ENCODE results near the gene TRIM46.

Gene TRIM46

DNA sequence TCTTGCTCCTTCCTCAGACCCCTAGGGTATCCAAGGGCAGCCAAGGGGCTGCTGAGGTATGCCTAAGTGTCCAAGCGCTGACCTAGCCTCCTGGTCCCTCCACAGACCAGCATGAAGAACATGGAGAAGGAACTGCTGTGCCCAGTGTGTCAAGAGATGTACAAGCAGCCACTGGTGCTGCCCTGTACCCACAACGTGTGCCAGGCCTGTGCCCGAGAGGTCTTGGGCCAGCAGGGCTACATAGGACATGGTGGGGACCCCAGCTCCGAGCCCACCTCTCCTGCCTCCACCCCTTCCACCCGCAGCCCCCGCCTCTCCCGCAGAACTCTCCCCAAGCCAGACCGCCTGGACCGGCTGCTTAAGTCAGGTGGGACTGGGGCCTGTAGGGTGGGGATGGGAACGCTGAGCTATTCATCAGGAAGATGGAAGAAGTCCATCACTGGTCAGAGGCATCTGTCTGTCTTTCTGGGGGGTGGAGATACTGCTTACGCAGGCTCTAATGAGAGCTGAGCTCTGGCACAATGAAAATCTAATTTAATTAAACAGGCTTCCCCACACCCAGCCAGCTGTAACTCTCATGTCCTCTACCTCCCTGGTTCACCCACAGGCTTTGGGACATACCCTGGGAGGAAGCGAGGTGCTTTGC is 1.8 kb downstream of the TRIM46 start:
- Histone ChIP-seq H3K9me3 (ENCODE audit: severe bottlenecking) (no peaks in the 10 kb centered on the region), H3K27ac (no peak overlapping the region), H3K4me3 (ENCODE audit: low read depth, low read length) (no peak overlapping the region), H3K27me3 (ENCODE audit: insufficient read depth, low read depth, severe bottlenecking) (no peaks in the 10 kb centered on the region), H3K36me3 (peaks cover 33% of the 10 kb centered on the region)
- peak; percentile 21 for DNase-seq
- TF ChIP-seq, protein P1, sequence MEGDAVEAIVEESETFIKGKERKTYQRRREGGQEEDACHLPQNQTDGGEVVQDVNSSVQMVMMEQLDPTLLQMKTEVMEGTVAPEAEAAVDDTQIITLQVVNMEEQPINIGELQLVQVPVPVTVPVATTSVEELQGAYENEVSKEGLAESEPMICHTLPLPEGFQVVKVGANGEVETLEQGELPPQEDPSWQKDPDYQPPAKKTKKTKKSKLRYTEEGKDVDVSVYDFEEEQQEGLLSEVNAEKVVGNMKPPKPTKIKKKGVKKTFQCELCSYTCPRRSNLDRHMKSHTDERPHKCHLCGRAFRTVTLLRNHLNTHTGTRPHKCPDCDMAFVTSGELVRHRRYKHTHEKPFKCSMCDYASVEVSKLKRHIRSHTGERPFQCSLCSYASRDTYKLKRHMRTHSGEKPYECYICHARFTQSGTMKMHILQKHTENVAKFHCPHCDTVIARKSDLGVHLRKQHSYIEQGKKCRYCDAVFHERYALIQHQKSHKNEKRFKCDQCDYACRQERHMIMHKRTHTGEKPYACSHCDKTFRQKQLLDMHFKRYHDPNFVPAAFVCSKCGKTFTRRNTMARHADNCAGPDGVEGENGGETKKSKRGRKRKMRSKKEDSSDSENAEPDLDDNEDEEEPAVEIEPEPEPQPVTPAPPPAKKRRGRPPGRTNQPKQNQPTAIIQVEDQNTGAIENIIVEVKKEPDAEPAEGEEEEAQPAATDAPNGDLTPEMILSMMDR (IDR thresholded peaks at IDR 0.05; ENCODE audit: low read depth, low read length): no peak

DNA sequence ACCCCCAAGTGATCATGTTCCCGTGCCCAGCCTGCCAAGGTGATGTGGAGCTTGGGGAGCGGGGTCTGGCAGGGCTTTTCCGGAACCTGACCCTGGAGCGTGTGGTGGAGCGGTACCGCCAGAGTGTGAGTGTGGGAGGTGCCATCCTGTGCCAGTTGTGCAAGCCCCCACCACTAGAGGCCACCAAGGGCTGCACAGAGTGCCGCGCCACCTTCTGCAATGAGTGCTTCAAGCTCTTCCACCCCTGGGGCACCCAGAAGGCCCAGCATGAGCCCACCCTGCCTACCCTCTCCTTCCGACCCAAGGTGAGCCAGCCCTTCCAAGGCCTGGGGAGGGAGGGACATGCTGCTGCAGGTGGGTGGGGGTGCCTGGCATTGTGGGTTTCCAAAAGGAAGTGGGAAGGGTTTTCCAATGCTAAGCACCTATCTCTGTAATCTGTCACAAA is 2.3 kb downstream of the TRIM46 start:
- Histone ChIP-seq H3K4me3 (ENCODE audit: low read depth, low read length) (no peak overlapping the region), H3K36me3 (peaks cover 33% of the 10 kb centered on the region), H3K9me3 (ENCODE audit: severe bottlenecking) (no peaks in the 10 kb centered on the region), H3K27me3 (ENCODE audit: insufficient read depth, low read depth, severe bottlenecking) (no peaks in the 10 kb centered on the region), H3K27ac (no peak overlapping the region)
- TF ChIP-seq, protein P1 (IDR thresholded peaks at IDR 0.05; ENCODE audit: low read depth, low read length): peak; percentile 52
- peak; percentile 43 for DNase-seq

DNA sequence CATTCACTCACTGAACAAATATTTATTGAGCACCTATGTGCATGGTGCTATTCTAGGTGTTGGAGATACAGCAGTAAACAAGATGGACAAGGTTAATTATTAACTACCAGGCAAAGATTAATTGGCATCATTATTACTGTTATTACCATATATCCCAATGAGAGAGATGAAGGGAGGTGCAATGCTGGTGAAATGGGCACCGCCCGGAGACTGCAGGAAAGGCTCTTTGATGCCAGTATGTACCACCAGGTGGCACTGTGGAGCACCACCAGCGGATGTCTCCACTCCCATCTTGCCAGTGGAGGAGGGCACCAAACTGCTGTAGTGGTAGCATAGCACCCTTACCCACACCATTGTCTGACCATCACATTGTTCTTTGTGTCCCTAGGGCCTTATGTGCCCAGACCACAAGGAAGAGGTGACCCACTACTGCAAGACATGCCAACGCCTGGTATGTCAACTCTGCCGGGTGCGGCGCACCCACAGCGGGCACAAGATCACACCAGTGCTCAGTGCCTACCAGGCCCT is 3.0 kb downstream of the TRIM46 start:
- DNase-seq: peak; percentile 94
- no peak overlapping the region for H3K27ac ChIP-seq
- no peak overlapping the region for H3K4me3 ChIP-seq (ENCODE audit: low read depth, low read length)
- H3K9me3 ChIP-seq (ENCODE audit: severe bottlenecking): no peaks in the 10 kb centered on the region
- TF ChIP-seq, protein P1 (IDR thresholded peaks at IDR 0.05; ENCODE audit: low read depth, low read length): peak; percentile 100
- H3K27me3 ChIP-seq (ENCODE audit: insufficient read depth, low read depth, severe bottlenecking): no peaks in the 10 kb centered on the region
- peaks cover 32% of the 10 kb centered on the region for H3K36me3 ChIP-seq

DNA sequence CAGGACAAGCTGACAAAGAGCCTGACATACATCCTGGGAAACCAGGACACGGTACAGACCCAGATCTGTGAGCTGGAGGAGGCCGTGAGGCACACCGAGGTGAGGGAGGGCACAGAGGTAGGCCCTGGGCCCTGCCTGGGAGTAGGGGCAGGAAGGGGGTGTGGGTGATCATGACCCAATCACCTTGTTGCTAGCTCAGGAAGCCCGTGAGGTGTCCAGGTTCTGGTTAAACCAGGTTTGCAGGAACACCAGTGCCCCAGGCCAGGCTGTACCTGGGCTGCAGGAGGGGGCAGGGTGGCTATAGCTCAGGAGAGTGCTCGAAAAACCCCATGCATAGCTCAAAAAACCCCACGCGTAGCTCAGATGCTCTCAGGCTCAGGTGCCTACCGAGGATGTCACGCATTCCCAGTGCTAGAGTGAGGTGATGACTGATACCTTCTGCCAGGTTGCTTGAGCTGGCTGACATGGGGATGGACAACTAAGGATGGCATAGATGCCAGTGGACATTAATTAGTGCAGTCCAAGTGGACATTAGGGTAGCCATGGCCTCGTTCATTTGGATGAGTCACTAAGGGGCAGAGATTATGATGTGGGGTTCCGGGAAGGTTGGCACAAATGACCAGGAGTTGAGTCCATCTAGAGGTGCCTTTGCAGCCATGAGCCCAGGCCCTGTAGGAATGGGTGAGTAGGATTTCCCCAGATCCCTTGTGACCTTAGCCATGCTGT is 3.7 kb downstream of the TRIM46 start:
- H3K36me3 ChIP-seq: peaks cover 30% of the 10 kb centered on the region
- no peaks in the 10 kb centered on the region for H3K27me3 ChIP-seq (ENCODE audit: insufficient read depth, low read depth, severe bottlenecking)
- peak; percentile 11 for DNase-seq
- no peaks in the 10 kb centered on the region for H3K9me3 ChIP-seq (ENCODE audit: severe bottlenecking)
- TF ChIP-seq, protein P1 (IDR thresholded peaks at IDR 0.05; ENCODE audit: low read depth, low read length): no peak
- H3K27ac ChIP-seq: no peak overlapping the region
- no peak overlapping the region for H3K4me3 ChIP-seq (ENCODE audit: low read depth, low read length)

DNA sequence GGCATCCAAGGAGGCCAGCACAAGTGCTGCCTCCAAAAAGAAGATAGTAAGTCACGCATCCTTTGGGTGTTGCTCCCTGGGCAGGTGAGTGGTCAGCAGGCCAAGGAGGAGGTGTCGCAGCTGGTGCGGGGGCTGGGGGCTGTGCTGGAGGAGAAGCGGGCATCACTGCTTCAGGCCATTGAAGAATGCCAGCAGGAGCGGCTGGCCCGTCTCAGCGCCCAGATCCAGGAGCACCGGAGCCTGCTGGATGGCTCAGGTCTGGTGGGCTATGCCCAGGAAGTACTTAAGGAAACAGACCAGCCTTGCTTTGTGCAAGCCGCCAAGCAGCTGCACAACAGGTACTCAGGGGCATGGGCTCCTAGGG is 4.3 kb downstream of the TRIM46 start:
- Histone ChIP-seq H3K36me3 (peaks cover 30% of the 10 kb centered on the region), H3K27ac (no peak overlapping the region), H3K27me3 (ENCODE audit: insufficient read depth, low read depth, severe bottlenecking) (no peaks in the 10 kb centered on the region), H3K4me3 (ENCODE audit: low read depth, low read length) (no peak overlapping the region), H3K9me3 (ENCODE audit: severe bottlenecking) (no peaks in the 10 kb centered on the region)
- TF ChIP-seq, protein P1 (IDR thresholded peaks at IDR 0.05; ENCODE audit: low read depth, low read length): no peak
- DNase-seq: peak; percentile 22

Measured in WERI-Rb-1 (cell line).